Right lobe of liver (tissue), 6 donors: ENCODE measurements around the gene DUSP28. TPM values are rescaled to one million over a fixed set of nuclear protein-coding genes. Genes with fewer than 3 reads are reported as not detected.

Experiments used
- ATAC-seq, 4 donors: fragments of 200-7000 bp; cut with Tn5 transposase; one replicate each; pipeline ENCODE4 v1.9.1; 2020; ENCODE audit warnings: mild to moderate bottlenecking in 4 of 4, moderate library complexity in 4 of 4
- DNase-seq, 3 donors: peaks; one replicate each; pipeline ENCODE4 v3.0.0-alpha.2; 2020
- H3K27ac ChIP-seq, 3 donors: fragments of 200-600 bp; one replicate each; pipeline ENCODE4 v1.8.0; 2022
- H3K27me3 ChIP-seq, 2 donors: fragments of 200-600 bp; one replicate each; pipeline ENCODE4 v1.8.0; 2022
- H3K36me3 ChIP-seq, 4 donors: fragments of 200-600 bp; sonication (generic) in 1 of 4; one replicate each; pipeline versions ENCODE4 v1.5.1 to v1.8.0; 2017 to 2022; ENCODE audit warnings: control low read depth in 1 of 4
- H3K4me1 ChIP-seq, 4 donors: fragments of 200-600 bp; sonication (generic) in 1 of 4; one replicate each; pipeline versions ENCODE4 v1.5.1 to v1.8.0; 2017 to 2022; ENCODE audit warnings: control low read depth in 1 of 4
- H3K4me3 ChIP-seq, 3 donors: fragments of 200-600 bp; one replicate each; pipeline ENCODE4 v1.8.0; 2022
- H3K9me3 ChIP-seq, 4 donors: fragments of 200-600 bp; sonication (generic) in 1 of 4; one replicate each; pipeline versions ENCODE4 v1.5.1 to v1.8.0; 2017 to 2022; ENCODE audit warnings: control low read depth in 1 of 4
- CTCF ChIP-seq, 4 donors: fragments of 200-600 bp in 3 of 4; fragments of 450-650 bp in 1 of 4; IDR thresholded peaks; one replicate each; pipeline versions ENCODE4 v1.5.1 to v1.8.0; 2016 to 2022; ENCODE audit warnings: antibody characterized with exemption in 4 of 4, mild to moderate bottlenecking in 2 of 4
- POLR2A ChIP-seq: fragments of 450-650 bp; IDR thresholded peaks from one replicate; pipeline ENCODE4 v1.6.1; 2017; ENCODE audit warnings: antibody characterized with exemption, mild to moderate bottlenecking
- WGBS: methylation state at CpG from one replicate; pipeline ENCODE4 v1.1.6; 2018; ENCODE audit warnings: low coverage, low lambda C conversion rate; ENCODE audit not compliant: insufficient coverage; ENCODE audit errors: missing lambda C conversion rate; 5-methylcytosine and 5-hydroxymethylcytosine counted together
- intact Hi-C, 2 donors: fragments of 100-400 bp; cut with DNase I; formaldehyde crosslinking; loops; one replicate each; pipeline versions ENCODE4 v1.11.2 to v1.14.1; 2022
- total RNA-seq, 6 experiments: library from RNA; depleted of rRNA in 2 of 6; stranded (reverse); fragments of >200 nt in 2 of 6; fragmentation: NEBNext Ultra II Directional in 3 of 6; extraction: Animal tissue kit (Norgen Biotek cat#: 25700) in 3 of 6; gene quantifications; one replicate each; pipeline versions ENCODE4 v1.1.0 to v1.2.4, GENCODE V29; 2016 to 2023
- donor health status: DM: no; HTN: yes; CAD: no.
- donor health status: DM: no; HTN: no; CAD: no.
- donor health status: DM: no; HTN: no; CAD: no.
- donor health status: DM: no; HTN: yes; CAD: no.
- donor health status: DM: no; HTN: yes; CAD: no.

The DUSP28 gene
- total RNA-seq, 6 experiments from 2014 or later: 1.3 to 3.5 (median 2.1) TPM

- no peaks in the 10 kb centered on the region for H3K27me3 ChIP-seq
- intact Hi-C loops: no loop called here
- TF ChIP-seq CTCF (IDR thresholded peaks at IDR 0.05): no peak
- TF ChIP-seq POLR2A: no peak
- ATAC-seq: peak; percentile 10 to 26 (median 16)
- H3K4me1 ChIP-seq: peaks cover 0 to 49% (median 21%) of the 10 kb centered on the region in 4 donors
- H3K27ac ChIP-seq: peak overlapping the region; percentile 52 to 83 (median 73)
- no peaks in the 10 kb centered on the region for H3K36me3 ChIP-seq
- peak overlapping the region in 1 of 3 donors; percentile 78 for H3K4me3 ChIP-seq
- DNase-seq: peak; percentile 77 to 87 (median 86)
- H3K9me3 ChIP-seq: no peaks in the 10 kb centered on the region
- 53% methylated on average over 11 of the region's 26 CpGs for WGBS
Measured at GRCh38 chr2:240565333-240566202, 5.4 kb downstream of the DUSP28 start.

DNA sequence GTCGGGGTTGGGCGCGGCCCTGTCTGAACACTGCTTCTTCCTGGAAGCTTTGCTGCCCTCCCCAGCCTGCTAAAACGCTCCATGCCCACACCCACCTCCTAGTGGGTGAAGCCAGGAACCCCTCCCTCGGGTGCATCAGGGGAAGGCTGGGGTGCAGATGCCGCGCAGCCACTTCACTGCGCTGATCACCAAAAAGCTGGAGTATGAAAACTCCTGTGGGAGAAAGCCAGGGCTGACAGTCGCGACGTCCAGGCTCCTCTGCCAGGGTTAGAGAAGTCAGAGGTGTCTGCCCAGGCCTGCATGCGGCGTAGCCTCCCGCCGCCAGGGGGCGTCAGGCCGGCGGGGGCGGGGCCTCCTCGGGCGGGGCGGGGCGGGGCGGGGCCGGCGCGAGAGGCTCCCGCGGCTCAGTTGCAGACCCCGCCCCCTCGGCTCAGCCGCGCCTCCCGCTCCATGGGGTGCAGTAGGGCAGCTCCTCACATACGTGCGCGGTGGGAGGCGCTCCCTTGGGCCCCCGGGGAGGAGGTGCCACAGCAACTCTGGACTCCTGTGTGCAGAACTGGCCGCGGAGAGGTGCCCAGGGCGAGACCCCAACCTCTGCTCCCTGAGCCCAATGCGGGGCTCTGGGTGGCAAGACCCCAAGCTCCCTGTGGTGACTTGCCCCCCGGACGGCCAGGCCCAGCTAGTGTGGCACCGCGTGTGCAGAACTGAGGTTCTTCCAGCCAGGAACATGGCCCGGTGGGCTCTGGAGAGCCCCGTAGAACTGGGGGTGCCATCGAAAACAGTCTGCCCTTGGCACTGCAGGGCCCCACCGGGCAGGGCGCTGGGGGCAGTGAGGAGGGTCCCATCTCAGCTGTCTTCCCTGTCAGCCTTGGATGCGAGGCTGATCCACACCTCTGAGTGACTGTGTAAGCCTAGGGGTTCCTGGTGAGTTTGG, 6.3 kb downstream of the DUSP28 start:
- DNase-seq (peak; percentile 96 to 98 (median 97)), ATAC-seq (peak; percentile 77 to 87 (median 84))
- peak overlapping the region; percentile 29 to 78 (median 41) for H3K4me3 ChIP-seq
- TF ChIP-seq CTCF (IDR thresholded peaks at IDR 0.05): peak; percentile 77 to 98 (median 97)
- peak; percentile 73 for TF ChIP-seq POLR2A
- intact Hi-C loops: no loop called here
- no peaks in the 10 kb centered on the region for H3K36me3 ChIP-seq
- H3K27ac ChIP-seq: peak overlapping the region; percentile 52 to 86 (median 83)
- H3K9me3 ChIP-seq: no peaks in the 10 kb centered on the region
- H3K27me3 ChIP-seq: no peaks in the 10 kb centered on the region
- WGBS: 0% methylated on average over 9 of the region's 53 CpGs
- H3K4me1 ChIP-seq: peaks cover 0 to 48% (median 19%) of the 10 kb centered on the region in 4 donors

DNA sequence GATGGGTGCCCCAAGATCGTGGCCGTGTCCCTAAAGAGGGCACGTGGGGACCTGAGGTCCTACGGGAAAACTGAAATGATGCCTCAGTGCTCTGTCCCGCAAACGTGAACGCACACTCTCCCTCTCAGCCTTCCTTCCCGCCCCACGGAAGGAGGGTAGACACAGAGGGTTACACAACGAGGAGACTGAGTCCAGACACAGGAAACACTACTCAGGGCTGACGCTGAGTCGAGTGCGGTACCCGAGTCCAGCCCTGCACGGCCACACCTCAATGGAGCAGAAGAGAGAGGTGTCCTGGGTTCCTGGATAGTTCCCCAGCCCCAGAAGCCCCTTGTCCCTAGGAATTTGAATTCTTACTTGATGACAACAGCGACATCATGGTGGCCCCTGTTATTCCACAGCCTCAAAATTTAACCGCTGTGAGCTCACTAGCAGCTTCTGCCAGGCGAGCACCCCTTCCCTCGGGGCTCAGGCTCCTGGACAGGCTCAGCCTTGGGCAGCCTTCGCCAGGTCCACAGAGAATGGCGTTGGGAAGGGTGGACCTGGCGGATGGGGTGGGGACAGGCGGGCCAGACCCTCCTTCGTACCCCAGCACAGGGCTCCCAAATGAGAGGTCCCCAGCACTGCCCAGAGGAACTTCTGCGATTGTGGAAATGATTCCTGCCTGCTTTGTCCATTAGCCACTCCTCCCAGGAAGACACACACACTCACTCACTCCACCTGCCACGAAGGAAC, 7.1 kb downstream of the DUSP28 start:
- intact Hi-C loops: no loop called here
- H3K36me3 ChIP-seq: no peaks in the 10 kb centered on the region
- 39% methylated on average over 11 of the region's 26 CpGs for WGBS
- H3K4me1 ChIP-seq: peaks cover 0 to 43% (median 16%) of the 10 kb centered on the region in 4 donors
- peak; percentile 33 to 59 (median 56) for DNase-seq
- no peaks in the 10 kb centered on the region for H3K27me3 ChIP-seq
- ATAC-seq: peak in 2 of 4 donors; percentile 0 to 2
- peak overlapping the region; percentile 68 to 78 (median 78) for H3K4me3 ChIP-seq
- H3K9me3 ChIP-seq: no peaks in the 10 kb centered on the region
- TF ChIP-seq CTCF (IDR thresholded peaks at IDR 0.05): no peak
- no peak for TF ChIP-seq POLR2A
- H3K27ac ChIP-seq: peak overlapping the region; percentile 74 to 91 (median 86)
